ENCODE measurements around the gene ZFR2.

ZFR2 gene

DNA sequence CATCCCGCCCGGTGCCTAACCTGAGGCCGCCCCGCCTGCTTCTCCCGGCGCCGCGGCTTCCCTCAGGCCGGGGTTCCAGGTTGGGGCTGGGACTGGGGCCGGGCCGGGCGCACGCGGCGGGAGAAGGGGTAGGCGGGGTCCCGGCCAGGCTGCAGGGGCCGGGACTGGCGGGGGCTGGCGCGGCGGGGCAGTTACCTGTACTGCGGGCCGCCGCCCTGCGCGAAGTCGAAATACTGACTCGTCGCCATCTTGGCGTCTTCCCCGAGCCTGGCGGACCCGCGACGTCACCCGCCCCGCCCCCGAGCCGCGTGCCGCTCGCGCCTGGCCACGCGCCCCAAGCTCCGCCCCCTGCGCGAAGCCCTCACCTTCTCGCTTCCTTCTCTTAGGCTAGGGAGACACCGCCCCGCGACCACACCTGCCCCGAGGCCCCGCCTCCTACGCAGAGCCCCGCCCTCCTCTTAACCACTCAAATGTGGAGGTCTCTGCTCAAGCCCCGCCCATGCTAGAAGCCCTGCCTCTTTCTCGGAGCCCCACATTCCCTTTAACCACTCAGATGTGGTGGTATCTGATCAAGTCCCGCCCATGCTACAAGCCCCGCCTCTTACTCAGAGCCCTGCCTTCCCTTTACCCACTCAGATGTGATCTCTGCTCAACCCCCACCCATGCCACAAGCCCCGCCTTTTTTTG is at the start of gene ZFR2:
Gene ZFR2, minus strand, starts transcription at position 269 of the 687 bp plus-strand sequence. Its CDS starts 21 bp downstream, at position 248.
- H3K4me3 ChIP-seq (ENCODE audit: low read depth, low read length), result no peak within 1 kb of the TSS
- no peak for TF ChIP-seq CTCF (IDR thresholded peaks at IDR 0.05; ENCODE audit: borderline replicate concordance, insufficient read depth, low read depth, low read length)

DNA sequence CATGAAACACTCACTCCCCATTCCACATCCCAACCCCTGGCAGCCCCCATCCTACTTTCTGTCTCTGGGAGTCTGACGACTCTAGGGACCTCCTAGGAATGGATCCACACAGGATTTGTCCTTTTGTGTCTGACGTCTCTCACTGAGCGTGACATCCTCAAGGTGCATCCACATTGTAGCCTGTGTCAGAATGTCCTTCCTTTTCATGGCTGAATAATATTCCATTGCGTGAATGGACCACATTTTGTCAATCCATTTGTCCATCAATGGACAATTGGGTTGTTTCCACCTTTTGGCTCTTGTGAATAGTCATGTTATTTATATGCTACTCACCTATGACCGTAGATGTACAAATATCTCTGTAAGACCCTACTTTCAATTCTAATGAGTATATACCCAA is 47.2 kb upstream of the ZFR2 start:
- TF ChIP-seq CTCF (IDR thresholded peaks at IDR 0.05; ENCODE audit: borderline replicate concordance, insufficient read depth, low read depth, low read length), result no peak

GRCh38 chr19:3914199-3914598 is 45.4 kb upstream of the ZFR2 start:
- H3K4me3 ChIP-seq (ENCODE audit: low read depth, low read length), result no peak overlapping the region
- no peak for TF ChIP-seq CTCF (IDR thresholded peaks at IDR 0.05; ENCODE audit: borderline replicate concordance, insufficient read depth, low read depth, low read length)

More for the DNA sequence above, 47.2 kb upstream of the ZFR2 start:
- no peak overlapping the region for H3K4me3 ChIP-seq (ENCODE audit: low read depth, low read length)

GRCh38 chr19:3910105-3910504 is 41.3 kb upstream of the ZFR2 start:
- no peak for TF ChIP-seq CTCF (IDR thresholded peaks at IDR 0.05; ENCODE audit: borderline replicate concordance, insufficient read depth, low read depth, low read length)
- H3K4me3 ChIP-seq (ENCODE audit: low read depth, low read length), result no peak overlapping the region

GRCh38 chr19:3908266-3909054 is 39.6 kb upstream of the ZFR2 start:
- no peak overlapping the region for H3K4me3 ChIP-seq (ENCODE audit: low read depth, low read length)
- no peak for TF ChIP-seq CTCF (IDR thresholded peaks at IDR 0.05; ENCODE audit: borderline replicate concordance, insufficient read depth, low read depth, low read length)

- TF ChIP-seq CTCF (IDR thresholded peaks at IDR 0.05; ENCODE audit: borderline replicate concordance, insufficient read depth, low read depth, low read length), result no peak
- H3K4me3 ChIP-seq (ENCODE audit: low read depth, low read length), result no peak overlapping the region
Measured at GRCh38 chr19:3907626-3908265, 38.9 kb upstream of the ZFR2 start.
